A549 (cell line): ENCODE results near the gene GSK3B. TPM values are rescaled to one million over a fixed set of nuclear protein-coding genes. Genes with fewer than 3 reads are reported as not detected.

Source experiments
- ATAC-seq, 2 experiments: fragments of 200-7000 bp in 1 of 2; fragments of >200 bp in 1 of 2; cut with Nextera tagmentation in 1 of 2; cut with Tn5 transposase in 1 of 2; 3 replicates each; pipeline versions ENCODE4 v1.8.0 to v1.9.1; 2018 to 2020; ENCODE audit warnings: mild to moderate bottlenecking in 1 of 2, moderate library complexity in 1 of 2
- CTCF ChIA-PET: fragments of 300-600 bp; sonication (Branson Sonifier 250); formaldehyde crosslinking; extraction: SDS; loops from one replicate; lab custom pipeline; 2021; ENCODE audit warnings: antibody characterized with exemption, inconsistent platforms; lab: Yijun Ruan, JAX
- POLR2A ChIA-PET: fragments of 350-600 bp; formaldehyde crosslinking; extraction: SDS; loops from one replicate; lab custom pipeline; 2021; ENCODE audit warnings: antibody characterized with exemption, inconsistent platforms; lab: Yijun Ruan, JAX
- DNase-seq, 2 experiments: peaks; one replicate each; pipeline versions ENCODE4 v3.0.0 to v3.0.0-alpha.2; 2011 to 2016; ENCODE audit warnings: low read depth in 1 of 2, low spot score in 1 of 2
- FAIRE-seq: peaks from 2 replicates; lab custom pipeline; 2011; peaks lifted over from hg19 to GRCh38; lab: Jason Lieb, UNC
- H3K27ac ChIP-seq, 2 experiments: fragments of >200 bp; sonication (Bioruptor Twin); formaldehyde crosslinking; 3 replicates each; pipeline ENCODE4 v1.5.1; 2016 to 2017
- H3K4me1 ChIP-seq: fragments of >200 bp; sonication (Bioruptor Twin); formaldehyde crosslinking; 3 replicates; pipeline ENCODE4 v1.6.1; 2016
- H3K4me2 ChIP-seq: fragments of >200 bp; sonication (Bioruptor Twin); formaldehyde crosslinking; 3 replicates; pipeline ENCODE4 v1.6.1; 2016
- H3K4me3 ChIP-seq: fragments of >200 bp; sonication (Bioruptor Twin); formaldehyde crosslinking; 3 replicates; pipeline ENCODE4 v1.5.1; 2016
- H3K9me3 ChIP-seq: fragments of >200 bp; sonication (Bioruptor Twin); formaldehyde crosslinking; 3 replicates; pipeline ENCODE4 v1.6.1; 2016
- CBX2 ChIP-seq: fragments of 200-600 bp; sonication (generic); IDR thresholded peaks from 2 replicates; pipeline ENCODE4 v1.6.1; 2016; ENCODE audit warnings: low read depth, mild to moderate bottlenecking, borderline replicate concordance
- CEBPB ChIP-seq, 2 experiments: fragments of >200 bp in 1 of 2; sonication (Bioruptor Twin) in 1 of 2; formaldehyde crosslinking in 1 of 2; IDR thresholded peaks; 2 replicates each; pipeline ENCODE4 v1.6.1; 2012 to 2016
- CHD2 ChIP-seq: fragments of 150-350 bp; IDR thresholded peaks from 2 replicates; pipeline ENCODE4 v1.6.1; 2014; ENCODE audit warnings: low read length; ENCODE audit not compliant: partially characterized antibody
- CTCF ChIP-seq: fragments of >200 bp; sonication (Bioruptor Twin); formaldehyde crosslinking; IDR thresholded peaks from 3 replicates; pipeline ENCODE4 v1.5.1; 2016
- EHMT2 ChIP-seq: fragments of 200-600 bp; sonication (generic); IDR thresholded peaks from 2 replicates; pipeline ENCODE4 v1.6.1; 2016; ENCODE audit warnings: antibody characterized with exemption, low read depth, mild to moderate bottlenecking, moderate library complexity
- ESRRA ChIP-seq: fragments of 150-350 bp; IDR thresholded peaks from 2 replicates; pipeline ENCODE4 v1.6.1; 2014; ENCODE audit warnings: mild to moderate bottlenecking, low read length, borderline replicate concordance
- FOSB ChIP-seq: fragments of 250-450 bp; sonication (Bioruptor Pico); IDR thresholded peaks from 2 replicates; pipeline ENCODE4 v1.5.0; 2020; ENCODE audit warnings: mild to moderate bottlenecking, moderate library complexity
- FOSL2 ChIP-seq, 2 experiments: fragments of 450-650 bp in 1 of 2; fragments of >200 bp in 1 of 2; sonication (Bioruptor Twin) in 1 of 2; formaldehyde crosslinking; IDR thresholded peaks; 2 replicates each; pipeline versions ENCODE4 v1.5.0 to v1.6.1; 2016 to 2020; ENCODE audit warnings: mild to moderate bottlenecking in 1 of 2, moderate library complexity in 1 of 2
- FOXS1 ChIP-seq: fragments of 250-450 bp; sonication (Bioruptor Pico); IDR thresholded peaks from 2 replicates; pipeline ENCODE4 v1.5.0; 2020; ENCODE audit warnings: mild to moderate bottlenecking, moderate library complexity
- GATA3 ChIP-seq: IDR thresholded peaks from 2 replicates; pipeline ENCODE4 v1.6.1; 2012; ENCODE audit warnings: borderline replicate concordance
- HMGXB4 ChIP-seq: fragments of 250-450 bp; sonication (Bioruptor Pico); IDR thresholded peaks from 2 replicates; pipeline ENCODE4 v1.5.0; 2021; ENCODE audit warnings: mild to moderate bottlenecking, moderate library complexity, borderline replicate concordance
- HOXA7 ChIP-seq: fragments of 250-450 bp; sonication (Bioruptor Pico); IDR thresholded peaks from 2 replicates; pipeline ENCODE4 v1.5.0; 2020; ENCODE audit warnings: mild to moderate bottlenecking, moderate library complexity
- HOXB13 ChIP-seq: fragments of 250-450 bp; sonication (Bioruptor Pico); IDR thresholded peaks from 2 replicates; pipeline ENCODE4 v1.5.0; 2020; ENCODE audit warnings: low read depth, mild to moderate bottlenecking, moderate library complexity
- JUN ChIP-seq, 2 experiments: fragments of >200 bp; sonication (Bioruptor Twin); formaldehyde crosslinking; IDR thresholded peaks; 2 replicates in 1 of 2; 3 replicates in 1 of 2; pipeline ENCODE4 v1.6.1; 2016 to 2017
- JUNB ChIP-seq: fragments of >200 bp; sonication (Bioruptor Twin); formaldehyde crosslinking; IDR thresholded peaks from 2 replicates; pipeline ENCODE4 v1.6.1; 2016
- PHF8 ChIP-seq: fragments of 200-600 bp; sonication (generic); IDR thresholded peaks from 2 replicates; pipeline ENCODE4 v1.6.1; 2016; ENCODE audit warnings: low read depth, mild to moderate bottlenecking, antibody characterized with exemption, moderate library complexity, borderline replicate concordance
- POLR2AphosphoS2 ChIP-seq: conservative IDR thresholded peaks from 2 replicates; pipeline ENCODE4 v1.6.1; 2012; ENCODE audit warnings: low read length, improper control_type of control experiment, inconsistent platforms
- RFX5 ChIP-seq: fragments of 450-650 bp; IDR thresholded peaks from 2 replicates; pipeline ENCODE4 v1.7.1; 2014; ENCODE audit warnings: antibody characterized with exemption, mild to moderate bottlenecking, moderate library complexity
- RNF2 ChIP-seq: fragments of 200-600 bp; sonication (generic); IDR thresholded peaks from 2 replicates; pipeline ENCODE4 v1.6.1; 2016; ENCODE audit warnings: low read depth, mild to moderate bottlenecking, antibody characterized with exemption, moderate library complexity, borderline replicate concordance
- SMC3 ChIP-seq: fragments of >200 bp; sonication (Bioruptor Twin); formaldehyde crosslinking; IDR thresholded peaks from 3 replicates; pipeline ENCODE4 v1.6.1; 2018; ENCODE audit warnings: inconsistent platforms
- ZC3H11A ChIP-seq: fragments of 450-650 bp; IDR thresholded peaks from 2 replicates; pipeline ENCODE4 v1.6.1; 2014; ENCODE audit warnings: antibody characterized with exemption, mild to moderate bottlenecking
- ZNF302 ChIP-seq: fragments of 250-450 bp; sonication (Bioruptor Pico); IDR thresholded peaks from 2 replicates; pipeline ENCODE4 v1.9.0; 2021; ENCODE audit warnings: inconsistent platforms, mild to moderate bottlenecking, moderate library complexity
- WGBS: methylation state at CpG from one replicate; pipeline ENCODE4 v1.1.6; 2017; ENCODE audit errors: missing lambda C conversion rate; 5-methylcytosine and 5-hydroxymethylcytosine counted together
- polyA plus RNA-seq, 4 experiments: library from polyadenylated mRNA; depleted of rRNA in 3 of 4; stranded (reverse); fragments of >200 nt; fragmentation: RNase III in 1 of 4; extraction: RNeasy Plus Mini Kit Qiagen cat#74134 plus additional on column Dnase treatment in 1 of 4; gene quantifications; 2 replicates in 3 of 4; 3 replicates in 1 of 4; pipeline ENCODE4 v1.2.3, GENCODE V29; 2011 to 2017
- TF ChIP-seq, protein P1 (sequence below): IDR thresholded peaks from 2 replicates; pipeline ENCODE4 v1.6.1; 2012

The GSK3B gene
- polyA plus RNA-seq, 2 of the 4 experiments (the other 2 are of a cell fraction) = 30.0 to 49.8 TPM

GRCh38 chr3:120103276-120103675, 9.0 kb upstream of the GSK3B start:
- WGBS = 90% methylated on average over 7 of the region's 7 CpGs
- CTCF ChIA-PET = interaction anchor here (0.5 to 1.0 kb wide), 3 partner anchors 21 to 1558 kb away, joined by 3 to 4 read pairs (median 3); partner anchors contain the start of gene HCLS1
- H3K4me2 ChIP-seq = no peak overlapping the region
- POLR2A ChIA-PET = interaction anchor here (1.1 kb wide), 1 partner anchor 8 kb away, joined by 3 read pairs; no protein-coding TSS in a partner anchor
- no peak for ATAC-seq
- no peak for DNase-seq
- no peak overlapping the region for H3K27ac ChIP-seq
- no peak for FAIRE-seq
- no peaks in the 10 kb centered on the region for H3K9me3 ChIP-seq
- no peak overlapping the region for H3K4me3 ChIP-seq
- H3K4me1 ChIP-seq = peaks cover 6% of the 10 kb centered on the region; the same call in 1 of the 3 replicates
- no peak for TF ChIP-seq GATA3
- no peak for TF ChIP-seq EHMT2
- peak in 1 of 2 experiments; percentile 41; a peak in 1 of 4 replicates for TF ChIP-seq CEBPB (IDR thresholded peaks at IDR 0.05)
- no peak for TF ChIP-seq FOSL2 (IDR thresholded peaks at IDR 0.05)
- TF ChIP-seq FOSL2 (CRISPR knock-in tag; IDR thresholded peaks at IDR 0.05) = no peak

DNA sequence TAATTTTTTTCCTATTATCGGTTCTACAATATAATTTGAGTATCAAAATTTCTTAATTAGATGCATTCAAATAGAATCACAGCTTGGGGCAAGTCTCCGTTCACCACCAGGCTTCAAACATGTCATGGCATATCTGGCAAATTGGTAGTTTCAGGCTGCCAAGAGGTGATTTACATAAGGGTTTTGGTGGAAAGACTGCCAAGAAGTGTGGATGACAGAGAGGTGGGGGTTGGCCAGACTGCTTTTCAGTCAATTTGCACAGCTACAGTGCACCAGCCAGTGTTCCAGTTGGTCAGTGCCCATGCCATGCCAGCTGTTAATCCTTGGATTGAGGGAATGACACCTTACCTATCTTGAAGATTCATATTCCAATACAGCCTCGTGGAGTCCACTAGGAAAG, 8.4 kb upstream of the GSK3B start:
- Histone ChIP-seq H3K9me3 (no peaks in the 10 kb centered on the region), H3K4me3 (no peak overlapping the region), H3K4me1 (peaks cover 6% of the 10 kb centered on the region; the same call in 1 of the 3 replicates), H3K4me2 (no peak overlapping the region), H3K27ac (no peak overlapping the region)
- WGBS = 79% methylated on average over 3 of the region's 3 CpGs
- DNase-seq = no peak
- TF ChIP-seq POLR2AphosphoS2 (no peak), CHD2 (no peak), PHF8 (no peak), CEBPB (IDR thresholded peaks at IDR 0.05) (no peak), FOXS1 (CRISPR knock-in tag) (no peak), RNF2 (no peak), CBX2 (no peak), FOSB (CRISPR knock-in tag) (no peak), HOXB13 (CRISPR knock-in tag) (no peak), SMC3 (no peak), HOXA7 (CRISPR knock-in tag) (no peak), RFX5 (no peak), ZC3H11A (no peak), CTCF (no peak), ESRRA (no peak), HMGXB4 (CRISPR knock-in tag) (no peak)
- FAIRE-seq = no peak
- no peak for ATAC-seq
- ChIA-PET CTCF (interaction anchor here (0.5 to 1.0 kb wide), 4 partner anchors 20 to 1558 kb away, joined by 3 to 4 read pairs (median 3); partner anchors contain the start of gene HCLS1), POLR2A (interaction anchor here (1.1 kb wide), 1 partner anchor 8 kb away, joined by 3 read pairs; no protein-coding TSS in a partner anchor)

- 75% methylated on average over 3 of the region's 3 CpGs for WGBS
- TF ChIP-seq JUNB (no peak), RNF2 (no peak), JUN (IDR thresholded peaks at IDR 0.05) (no peak), FOXS1 (CRISPR knock-in tag) (no peak), ZNF302 (CRISPR knock-in tag) (no peak)
- TF ChIP-seq, protein P1, sequence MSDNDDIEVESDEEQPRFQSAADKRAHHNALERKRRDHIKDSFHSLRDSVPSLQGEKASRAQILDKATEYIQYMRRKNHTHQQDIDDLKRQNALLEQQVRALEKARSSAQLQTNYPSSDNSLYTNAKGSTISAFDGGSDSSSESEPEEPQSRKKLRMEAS = no peak
- FAIRE-seq (no peak), ATAC-seq (no peak), DNase-seq (no peak)
- Histone ChIP-seq H3K4me2 (no peak overlapping the region), H3K27ac (no peak overlapping the region), H3K4me3 (no peak overlapping the region), H3K4me1 (peaks cover 9% of the 10 kb centered on the region), H3K9me3 (no peaks in the 10 kb centered on the region)
- ChIA-PET CTCF (interaction anchor here (0.6 to 0.8 kb wide), 2 partner anchors 20 to 81 kb away, joined by 3 read pairs; no protein-coding TSS in a partner anchor), POLR2A (interaction anchor here (1.1 kb wide), 1 partner anchor 7 kb away, joined by 3 read pairs; no protein-coding TSS in a partner anchor)
Measured at GRCh38 chr3:120102232-120102631, 8.0 kb upstream of the GSK3B start.
